WTC11 (cell line): Measurements from ENCODE around the gene AGBL4.

Source experiments
- NFYB ChIP-seq: sonication (generic); formaldehyde crosslinking; conservative IDR thresholded peaks from 2 replicates; pipeline ENCODE4 v1.8.0; 2022; ENCODE audit warnings: low read depth, missing genetic modification reagents
- NR2C2 ChIP-seq: sonication (generic); formaldehyde crosslinking; IDR thresholded peaks from 2 replicates; pipeline ENCODE4 v1.8.0; 2022; ENCODE audit warnings: mild to moderate bottlenecking, missing genetic modification reagents
- NR3C1 ChIP-seq: sonication (generic); formaldehyde crosslinking; conservative IDR thresholded peaks from 2 replicates; pipeline ENCODE4 v1.8.1; 2023; ENCODE audit warnings: low read depth, mild to moderate bottlenecking, missing genetic modification reagents
- TF ChIP-seq, protein P1 (sequence below): fragments of 200-600 bp; IDR thresholded peaks from 2 replicates; pipeline ENCODE4 v1.8.0; 2022; ENCODE audit warnings: antibody characterized with exemption
- TF ChIP-seq, protein P2 (sequence below): sonication (generic); formaldehyde crosslinking; conservative IDR thresholded peaks from 2 replicates; pipeline ENCODE4 v1.8.1; 2022; ENCODE audit warnings: mild to moderate bottlenecking, missing genetic modification reagents
- TF ChIP-seq, protein P3 (sequence below): sonication (generic); formaldehyde crosslinking; IDR thresholded peaks from 2 replicates; pipeline ENCODE4 v1.8.0; 2022; ENCODE audit warnings: mild to moderate bottlenecking, missing genetic modification reagents
- TF ChIP-seq, protein P4 (sequence below): sonication (generic); formaldehyde crosslinking; IDR thresholded peaks from 2 replicates; pipeline ENCODE4 v1.8.1; 2022; ENCODE audit warnings: low read depth, missing genetic modification reagents, borderline replicate concordance

DNA sequence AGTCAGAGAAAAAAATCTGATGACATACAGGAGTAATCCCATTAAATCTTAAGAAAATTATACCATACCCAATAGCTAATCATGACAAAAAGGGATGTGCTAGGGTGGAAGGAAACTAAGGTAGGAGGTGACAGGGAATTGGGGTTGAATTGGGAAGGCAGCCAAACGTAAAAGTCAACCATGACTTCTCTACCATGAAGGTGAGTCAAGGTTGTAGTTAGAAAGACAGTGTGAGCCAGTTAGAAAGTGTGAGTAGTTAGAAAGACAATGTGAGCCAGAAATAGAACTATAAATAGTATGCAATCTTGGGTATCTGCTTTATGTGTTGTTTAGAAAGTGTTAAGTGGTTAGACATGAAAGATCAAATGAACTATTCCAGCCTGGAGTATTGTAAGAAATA, 556.8 kb downstream of the AGBL4 start:
- TF ChIP-seq NR2C2, result no peak
- TF ChIP-seq, protein P1, sequence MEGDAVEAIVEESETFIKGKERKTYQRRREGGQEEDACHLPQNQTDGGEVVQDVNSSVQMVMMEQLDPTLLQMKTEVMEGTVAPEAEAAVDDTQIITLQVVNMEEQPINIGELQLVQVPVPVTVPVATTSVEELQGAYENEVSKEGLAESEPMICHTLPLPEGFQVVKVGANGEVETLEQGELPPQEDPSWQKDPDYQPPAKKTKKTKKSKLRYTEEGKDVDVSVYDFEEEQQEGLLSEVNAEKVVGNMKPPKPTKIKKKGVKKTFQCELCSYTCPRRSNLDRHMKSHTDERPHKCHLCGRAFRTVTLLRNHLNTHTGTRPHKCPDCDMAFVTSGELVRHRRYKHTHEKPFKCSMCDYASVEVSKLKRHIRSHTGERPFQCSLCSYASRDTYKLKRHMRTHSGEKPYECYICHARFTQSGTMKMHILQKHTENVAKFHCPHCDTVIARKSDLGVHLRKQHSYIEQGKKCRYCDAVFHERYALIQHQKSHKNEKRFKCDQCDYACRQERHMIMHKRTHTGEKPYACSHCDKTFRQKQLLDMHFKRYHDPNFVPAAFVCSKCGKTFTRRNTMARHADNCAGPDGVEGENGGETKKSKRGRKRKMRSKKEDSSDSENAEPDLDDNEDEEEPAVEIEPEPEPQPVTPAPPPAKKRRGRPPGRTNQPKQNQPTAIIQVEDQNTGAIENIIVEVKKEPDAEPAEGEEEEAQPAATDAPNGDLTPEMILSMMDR, result no peak
- TF ChIP-seq, protein P2, sequence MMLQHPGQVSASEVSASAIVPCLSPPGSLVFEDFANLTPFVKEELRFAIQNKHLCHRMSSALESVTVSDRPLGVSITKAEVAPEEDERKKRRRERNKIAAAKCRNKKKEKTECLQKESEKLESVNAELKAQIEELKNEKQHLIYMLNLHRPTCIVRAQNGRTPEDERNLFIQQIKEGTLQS (CRISPR knock-in tag), result no peak
- TF ChIP-seq, protein P3, sequence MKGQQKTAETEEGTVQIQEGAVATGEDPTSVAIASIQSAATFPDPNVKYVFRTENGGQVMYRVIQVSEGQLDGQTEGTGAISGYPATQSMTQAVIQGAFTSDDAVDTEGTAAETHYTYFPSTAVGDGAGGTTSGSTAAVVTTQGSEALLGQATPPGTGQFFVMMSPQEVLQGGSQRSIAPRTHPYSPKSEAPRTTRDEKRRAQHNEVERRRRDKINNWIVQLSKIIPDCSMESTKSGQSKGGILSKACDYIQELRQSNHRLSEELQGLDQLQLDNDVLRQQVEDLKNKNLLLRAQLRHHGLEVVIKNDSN (CRISPR knock-in tag), result no peak
- no peak for TF ChIP-seq NR3C1
- TF ChIP-seq, protein P4, sequence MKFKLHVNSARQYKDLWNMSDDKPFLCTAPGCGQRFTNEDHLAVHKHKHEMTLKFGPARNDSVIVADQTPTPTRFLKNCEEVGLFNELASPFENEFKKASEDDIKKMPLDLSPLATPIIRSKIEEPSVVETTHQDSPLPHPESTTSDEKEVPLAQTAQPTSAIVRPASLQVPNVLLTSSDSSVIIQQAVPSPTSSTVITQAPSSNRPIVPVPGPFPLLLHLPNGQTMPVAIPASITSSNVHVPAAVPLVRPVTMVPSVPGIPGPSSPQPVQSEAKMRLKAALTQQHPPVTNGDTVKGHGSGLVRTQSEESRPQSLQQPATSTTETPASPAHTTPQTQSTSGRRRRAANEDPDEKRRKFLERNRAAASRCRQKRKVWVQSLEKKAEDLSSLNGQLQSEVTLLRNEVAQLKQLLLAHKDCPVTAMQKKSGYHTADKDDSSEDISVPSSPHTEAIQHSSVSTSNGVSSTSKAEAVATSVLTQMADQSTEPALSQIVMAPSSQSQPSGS (CRISPR knock-in tag), result no peak
- no peak for TF ChIP-seq NFYB
